Endometrial microvascular endothelial cells (primary cell): Measurements from ENCODE around the gene ZNF559. TPM values are rescaled to one million over a fixed set of nuclear protein-coding genes. Genes with fewer than 3 reads are reported as not detected.
"Not testable (repeated sequence)": the region's sequence is repeated elsewhere in the genome, so short reads cannot be mapped to it uniquely, and the experiment has no call there.

ENCODE experiments used
- in situ Hi-C: cut with HindIII; loops from 2 replicates; pipeline ENCODE4 v1.10.0; 2017; ENCODE audit warnings: low sequenced_read_pairs, low pct_unique_long_range_greater_than_20kb; ENCODE audit errors: inconsistent ontology term
- total RNA-seq: library from RNA; depleted of rRNA; stranded (reverse); fragments of >200 nt; gene quantifications from one replicate; pipeline ENCODE4 v1.2.3, GENCODE V29; 2015; ENCODE audit errors: inconsistent ontology term

ZNF559 gene
- 5.9 TPM for total RNA-seq

DNA sequence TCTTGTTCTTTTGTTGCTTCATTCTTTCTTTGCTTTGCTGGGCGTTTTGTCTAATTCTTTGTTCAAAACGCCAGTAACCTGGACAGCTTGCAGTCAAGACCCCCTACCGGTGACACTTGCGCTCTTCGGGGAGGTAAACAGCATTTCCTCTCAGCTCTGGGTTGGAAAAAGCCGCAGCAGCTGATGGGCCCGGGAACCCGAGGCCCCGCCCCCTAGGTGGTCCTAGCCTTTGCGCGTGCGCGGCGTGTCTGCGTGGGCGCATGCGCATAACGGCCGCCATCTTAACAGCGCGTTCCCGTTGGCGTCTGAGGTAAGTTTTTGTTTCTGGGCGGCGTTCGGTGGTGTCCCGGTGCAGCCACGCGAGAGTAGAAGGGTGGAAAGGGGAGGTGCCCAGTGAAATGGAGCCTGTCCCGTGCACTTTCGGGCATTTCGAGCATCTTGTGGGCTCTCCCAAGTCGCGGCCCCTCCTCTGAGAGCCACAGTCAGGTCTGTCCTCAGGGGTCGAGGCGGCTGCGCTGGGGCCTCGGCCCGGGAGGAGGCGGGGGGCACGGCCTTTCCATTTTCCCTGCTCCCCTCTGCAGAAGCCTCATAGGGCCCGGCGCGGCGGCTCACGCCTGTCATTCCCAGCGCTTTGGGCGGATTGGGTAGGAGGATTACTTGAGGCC, at the start of gene ZNF559:
ZNF559 (plus strand) TSS at position 261 of the 665 bp plus-strand sequence. CDS start 14,371 bp downstream, outside the sequence.
- in situ Hi-C loops = no loop called here

DNA sequence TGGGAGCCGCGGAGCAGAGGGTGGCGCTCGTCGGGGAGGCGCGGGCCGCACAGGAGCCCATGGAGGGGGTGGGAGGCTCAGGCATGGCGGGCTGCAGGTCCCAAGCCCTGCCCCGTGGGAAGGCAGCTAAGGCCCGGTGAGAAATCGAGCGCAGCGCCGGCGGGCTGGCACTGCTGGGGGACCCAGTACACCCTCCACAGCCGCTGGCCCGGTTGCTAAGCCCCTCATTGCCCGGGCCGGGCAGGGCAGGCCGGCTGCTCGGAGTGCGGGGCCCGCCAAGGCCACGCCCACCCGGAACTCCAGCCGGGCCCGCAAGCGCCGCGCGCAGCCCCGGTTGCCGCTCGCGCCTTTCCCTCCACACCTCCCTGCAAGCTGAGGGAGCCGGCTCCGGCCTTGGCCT, 40.5 kb upstream of the ZNF559 start:
- in situ Hi-C loops = not testable (repeated sequence)

DNA sequence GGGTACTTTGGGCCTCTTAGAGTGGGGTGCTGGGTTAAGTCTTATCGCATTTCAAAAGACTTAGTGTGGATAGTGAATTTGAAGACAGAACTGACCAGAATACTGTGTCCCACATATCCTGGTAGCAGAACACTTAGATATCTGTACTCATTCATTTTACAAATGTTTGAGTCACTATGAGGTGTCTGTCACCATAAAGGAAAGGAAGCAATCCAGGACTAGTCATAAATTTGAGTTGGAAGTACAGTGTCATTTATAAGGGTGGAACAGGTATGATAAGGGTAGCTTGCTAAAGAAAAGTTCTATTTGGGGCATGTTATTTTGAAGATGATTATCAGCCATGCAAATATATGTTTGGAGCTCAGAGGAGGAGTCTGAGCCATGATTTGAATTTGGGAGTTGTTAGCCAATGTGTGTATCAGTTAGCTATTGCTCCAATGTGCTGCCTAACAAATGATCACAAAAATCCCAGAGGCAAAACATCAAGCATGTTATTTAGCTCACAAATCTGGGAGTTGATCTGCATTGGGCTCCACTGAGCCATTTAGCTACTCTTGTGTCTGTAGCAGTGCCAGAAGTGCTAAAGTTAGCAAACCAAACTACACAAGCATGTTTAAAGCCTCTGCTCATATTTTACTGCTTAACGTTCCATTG, 34.6 kb upstream of the ZNF559 start:
- in situ Hi-C loops = no loop called here

DNA sequence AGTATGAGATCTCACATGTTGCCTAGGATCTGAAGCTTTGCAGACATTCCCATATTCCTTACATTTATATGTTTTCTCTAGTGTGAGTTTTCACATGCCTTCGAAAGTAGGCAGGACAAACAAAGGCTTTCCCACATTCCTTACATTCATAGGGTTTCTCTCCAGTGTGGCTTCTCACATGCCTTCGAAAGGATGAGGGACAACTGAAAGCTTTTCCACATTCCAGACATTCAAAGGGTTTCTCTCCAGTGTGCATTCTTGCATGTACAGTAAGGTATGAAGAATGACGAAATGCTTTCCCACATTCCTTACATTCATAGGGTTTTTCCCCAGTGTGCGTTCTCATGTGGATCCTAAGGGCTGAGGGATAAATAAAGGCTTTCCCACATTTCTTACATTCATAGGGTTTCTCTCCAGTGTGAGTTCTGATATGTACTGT, 28.5 kb upstream of the ZNF559 start:
- in situ Hi-C loops = no loop called here

DNA sequence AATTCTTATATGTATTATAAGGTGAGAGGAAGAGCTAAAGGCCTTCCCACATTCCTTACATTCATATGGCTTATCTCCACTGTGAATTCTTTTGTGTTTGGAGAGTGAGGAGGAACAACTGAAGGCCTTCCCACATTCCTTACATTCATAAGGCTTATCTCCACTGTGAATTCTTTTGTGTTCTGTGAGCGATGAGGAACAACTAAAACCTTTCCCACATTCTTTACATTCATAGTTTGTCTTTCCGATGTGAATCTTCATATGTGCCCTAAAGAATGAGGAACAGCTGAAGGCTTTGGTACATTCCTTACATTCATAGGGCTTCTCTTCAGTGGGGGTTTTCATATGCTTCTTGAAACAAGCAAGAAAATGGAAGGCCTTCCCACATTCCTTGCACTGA, 27.6 kb upstream of the ZNF559 start:
- in situ Hi-C loops = no loop called here

DNA sequence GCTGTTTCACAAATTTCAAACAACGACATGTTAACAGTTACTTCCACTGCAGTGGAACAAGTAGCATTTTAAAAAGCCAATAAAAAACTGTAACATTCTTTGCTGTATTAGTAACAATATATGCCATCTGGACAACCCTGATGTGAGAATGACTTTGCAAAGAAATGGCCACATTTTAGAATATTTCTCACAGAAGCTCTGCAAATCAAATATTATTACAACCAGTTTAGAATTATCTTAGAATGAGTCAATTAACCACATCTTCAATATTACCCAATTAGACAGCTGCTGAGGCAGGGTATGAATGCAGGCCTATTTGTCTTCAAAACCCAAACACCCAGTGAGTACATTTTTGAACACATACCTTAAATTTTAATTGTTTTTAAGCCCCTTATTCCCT, 17.5 kb upstream of the ZNF559 start:
- in situ Hi-C loops = no loop called here

DNA sequence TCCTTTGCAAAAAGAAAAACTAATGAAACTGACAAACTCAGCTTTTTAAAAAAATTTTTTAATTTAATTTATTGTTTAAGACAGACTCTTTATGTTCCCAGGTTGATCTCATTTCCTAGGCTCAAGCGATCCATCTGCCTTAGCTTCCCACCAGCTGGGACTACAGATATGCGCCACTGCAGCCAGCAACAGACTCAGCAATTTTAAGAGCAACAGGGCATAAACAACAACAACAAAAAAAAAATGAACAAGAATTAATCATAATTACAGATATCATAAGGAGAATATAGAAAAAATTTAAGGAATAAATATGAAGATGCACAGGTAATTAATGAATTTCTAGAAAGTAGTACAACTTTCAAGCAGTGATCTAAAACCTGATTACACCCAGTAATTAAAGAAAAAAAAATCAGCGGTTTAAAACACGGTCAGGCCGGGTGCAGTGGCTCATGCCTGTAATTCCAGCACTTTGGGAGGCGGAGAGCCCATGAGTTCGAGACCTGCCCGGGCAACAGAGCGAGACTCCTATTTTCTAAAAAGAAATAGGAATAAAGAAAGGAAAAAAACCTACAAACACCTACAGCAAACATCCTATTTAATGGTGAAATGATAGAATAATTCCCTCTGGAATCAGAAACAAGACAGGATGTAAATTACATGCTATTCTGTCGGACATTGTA, 15.7 kb upstream of the ZNF559 start:
- in situ Hi-C loops = no loop called here

DNA sequence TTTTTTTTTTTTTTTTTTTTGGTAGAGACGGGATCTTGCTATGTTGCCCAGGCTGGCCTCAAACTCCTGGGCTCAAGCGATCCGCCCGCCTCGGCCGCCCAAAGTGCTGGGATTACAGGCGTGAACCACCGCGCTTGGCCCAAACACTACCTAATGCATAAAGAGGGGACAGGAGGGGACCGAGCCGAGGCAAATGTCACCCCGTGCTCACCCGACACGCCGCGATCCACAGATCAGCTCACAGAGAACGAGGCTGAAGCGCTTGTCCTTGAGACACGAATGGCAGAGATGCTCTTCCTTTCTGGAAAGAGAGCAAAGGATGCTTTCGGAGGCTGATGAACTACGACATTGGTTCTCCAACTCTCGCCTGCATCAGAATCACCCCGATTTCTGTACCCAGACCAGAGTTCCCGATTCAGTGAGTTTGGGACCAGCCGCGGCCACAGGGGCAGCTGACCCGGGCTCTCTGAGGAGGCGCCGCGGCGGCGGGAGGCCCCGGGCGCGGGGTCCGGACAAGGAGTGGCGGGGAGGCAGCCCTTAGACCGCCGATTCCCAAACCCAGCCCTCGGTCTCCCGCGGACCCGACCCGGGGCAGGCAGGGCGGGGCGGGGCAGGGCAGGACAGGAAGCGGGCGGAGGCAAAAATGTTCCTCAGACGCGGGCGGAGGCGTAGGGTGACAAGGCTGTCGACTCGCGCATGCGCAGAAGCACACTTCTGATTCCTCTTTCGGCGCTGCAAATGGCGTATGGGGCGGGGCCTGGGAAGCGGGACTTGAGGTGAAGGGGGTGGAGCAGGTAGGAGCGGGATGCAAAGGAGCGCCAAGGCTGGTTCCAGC, 14.6 kb upstream of the ZNF559 start, which contains the start of gene ZNF699:
ZNF699 (minus strand) TSS at position 700 of the 835 bp plus-strand sequence. CDS start 4,719 bp downstream, outside the sequence.
- in situ Hi-C loops = no loop called here

DNA sequence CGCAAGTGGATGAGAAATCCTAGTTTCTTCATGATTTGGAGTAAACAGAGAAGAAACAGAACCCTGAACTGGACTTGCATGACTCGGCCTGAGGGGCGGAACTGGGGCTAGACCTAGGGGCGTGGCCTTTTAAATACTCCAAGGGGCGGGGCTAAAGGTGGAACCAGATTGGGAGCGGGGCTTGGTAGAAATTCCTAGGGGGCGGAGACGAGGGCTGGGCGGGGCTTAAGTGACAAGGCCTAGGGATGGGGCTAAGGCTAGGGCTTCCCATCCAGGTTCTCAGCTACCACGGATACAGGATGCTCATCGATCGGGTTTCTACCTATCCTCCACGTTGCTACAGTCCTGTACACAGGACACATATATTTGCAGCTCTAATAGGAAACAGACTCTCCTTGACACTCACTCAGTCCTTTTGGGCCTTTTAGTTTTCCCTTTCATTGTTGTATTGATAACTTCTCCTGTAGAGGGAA, 14.0 kb upstream of the ZNF559 start:
- in situ Hi-C loops = no loop called here

DNA sequence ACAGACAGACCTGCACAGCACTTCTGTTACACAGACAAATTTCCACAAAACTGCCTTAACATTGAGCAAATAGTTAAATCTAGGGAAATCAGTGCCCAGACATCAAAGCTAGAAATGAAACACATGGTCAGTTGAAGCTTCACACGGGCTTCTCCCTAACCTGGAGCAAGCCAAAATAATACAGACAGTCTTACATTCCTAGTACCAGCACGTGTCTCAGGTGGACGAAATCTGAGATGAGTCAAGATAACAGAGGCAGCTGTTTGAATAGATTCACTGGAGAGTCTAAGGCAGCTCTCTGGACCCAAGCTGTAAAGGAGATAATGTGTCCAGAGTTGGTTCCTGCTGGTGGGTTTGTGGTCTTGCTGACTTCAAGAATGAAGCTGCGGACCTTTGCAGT, 10.2 kb upstream of the ZNF559 start:
- in situ Hi-C loops = no loop called here

DNA sequence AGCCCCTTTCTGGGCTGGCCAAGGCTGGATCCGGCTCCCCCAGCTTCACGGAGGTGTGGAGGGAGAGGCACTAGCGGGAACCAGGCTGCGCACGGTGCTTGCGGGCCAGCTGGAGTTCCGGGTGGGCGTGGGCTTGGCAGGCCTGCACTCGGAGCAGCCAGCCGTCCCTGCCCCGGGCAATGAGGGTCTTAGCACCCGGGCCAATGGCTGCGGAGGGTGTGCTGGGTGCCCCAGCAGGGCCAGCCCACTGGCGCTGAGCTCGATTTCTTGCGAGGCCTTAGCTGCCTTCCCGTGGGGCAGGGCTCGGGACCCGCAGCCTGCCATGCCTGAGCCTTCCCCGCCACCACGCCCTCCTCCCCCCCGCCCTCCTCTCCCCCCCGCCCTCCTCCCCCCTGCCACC, 2.6 kb upstream of the ZNF559 start:
- in situ Hi-C loops = no loop called here

DNA sequence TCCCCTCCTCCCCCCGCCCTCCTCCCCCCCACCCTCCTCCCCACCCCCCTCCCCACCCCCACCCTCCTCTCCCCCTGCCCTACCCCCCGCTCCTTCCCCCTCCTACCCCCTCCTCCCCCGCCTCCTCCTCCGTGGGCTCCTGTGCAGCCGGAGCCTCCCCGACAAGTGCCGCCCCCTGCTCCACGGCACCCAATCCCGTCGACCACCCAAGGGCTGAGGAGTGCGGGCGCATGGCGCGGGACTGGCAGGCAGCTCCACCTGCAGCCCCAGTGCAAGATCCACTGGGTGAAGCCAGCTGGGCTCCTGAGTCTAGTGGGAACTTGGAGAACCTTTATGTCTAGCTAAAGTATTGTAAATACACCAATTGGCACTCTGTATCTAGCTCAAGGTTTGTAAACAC, 2.2 kb upstream of the ZNF559 start:
- in situ Hi-C loops = not testable (repeated sequence)

DNA sequence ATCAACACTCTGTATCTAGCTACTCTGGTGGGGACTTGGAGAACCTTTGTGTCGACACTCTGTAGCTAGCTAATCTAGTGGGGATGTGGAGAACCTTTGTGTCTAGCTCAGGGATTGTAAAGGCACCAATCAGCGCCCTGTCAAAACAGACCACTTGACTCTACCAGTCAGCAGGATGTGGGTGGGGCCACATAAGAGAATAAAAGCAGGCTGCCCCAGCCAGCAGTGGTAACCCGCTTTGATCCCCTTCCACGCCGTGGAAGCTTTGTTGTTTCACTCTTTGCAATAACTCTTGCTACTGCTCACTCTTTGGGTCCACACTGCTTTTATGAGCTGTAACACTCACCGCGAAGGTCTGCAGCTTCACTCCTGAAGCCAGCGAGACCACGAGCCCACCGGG, 1.8 kb upstream of the ZNF559 start:
- in situ Hi-C loops = not testable (repeated sequence)

DNA sequence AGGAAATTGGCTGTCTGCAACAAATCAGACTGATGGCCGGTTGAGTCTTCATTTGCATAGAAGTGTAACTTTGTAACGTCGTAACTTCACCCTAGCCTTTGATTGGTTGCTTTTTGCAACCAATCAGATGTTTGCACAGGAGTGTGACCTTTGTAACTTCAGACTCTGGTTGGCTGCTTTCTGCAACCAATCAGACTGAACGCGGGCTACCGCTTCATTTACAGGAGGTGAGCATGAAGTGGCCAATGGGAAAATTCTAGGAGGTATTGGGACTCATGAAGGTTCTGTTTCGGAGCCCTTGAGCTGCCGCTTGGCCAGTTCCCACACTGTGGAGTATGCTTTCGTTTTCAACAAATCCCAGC, 441 bp upstream of the ZNF559 start:
- in situ Hi-C loops = no loop called here

DNA sequence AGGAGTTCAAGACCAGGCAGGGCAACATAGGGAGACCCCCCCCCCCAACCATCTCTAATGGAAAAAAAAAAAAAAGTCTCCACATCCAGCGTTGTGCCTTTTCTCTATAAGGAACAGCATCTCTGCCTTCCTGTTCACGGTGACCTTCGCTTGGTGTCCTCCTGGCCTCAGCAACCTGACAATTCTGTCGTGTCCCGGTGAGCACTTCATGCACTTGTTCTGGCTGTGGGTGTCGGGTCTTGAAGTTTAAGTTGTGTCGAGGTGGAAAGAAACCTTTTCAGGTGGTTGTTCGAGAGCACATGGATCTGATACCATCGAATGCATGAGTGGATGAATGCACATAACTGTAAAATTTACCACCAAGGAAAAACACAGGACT, 594 bp downstream of the ZNF559 start:
- in situ Hi-C loops = no loop called here

DNA sequence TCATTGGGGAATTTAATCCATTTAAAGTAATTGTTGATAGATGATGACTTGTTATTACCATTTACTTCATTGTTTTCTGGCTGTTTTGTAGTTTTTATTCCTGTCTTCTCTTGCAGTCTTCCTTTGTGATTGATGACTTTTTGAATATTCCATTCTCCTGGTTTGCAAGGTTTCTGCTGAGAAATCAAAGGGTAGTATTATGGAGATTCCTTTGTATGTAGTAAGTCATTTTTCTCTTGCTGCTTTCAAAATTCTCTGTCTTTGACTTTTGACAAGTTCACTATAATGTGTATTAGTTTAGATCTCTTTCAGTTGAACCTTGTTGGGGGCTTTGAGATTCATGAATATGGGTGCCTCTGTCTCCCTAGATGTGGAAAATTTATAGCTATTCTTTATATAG, 6.0 kb downstream of the ZNF559 start:
- in situ Hi-C loops = no loop called here

DNA sequence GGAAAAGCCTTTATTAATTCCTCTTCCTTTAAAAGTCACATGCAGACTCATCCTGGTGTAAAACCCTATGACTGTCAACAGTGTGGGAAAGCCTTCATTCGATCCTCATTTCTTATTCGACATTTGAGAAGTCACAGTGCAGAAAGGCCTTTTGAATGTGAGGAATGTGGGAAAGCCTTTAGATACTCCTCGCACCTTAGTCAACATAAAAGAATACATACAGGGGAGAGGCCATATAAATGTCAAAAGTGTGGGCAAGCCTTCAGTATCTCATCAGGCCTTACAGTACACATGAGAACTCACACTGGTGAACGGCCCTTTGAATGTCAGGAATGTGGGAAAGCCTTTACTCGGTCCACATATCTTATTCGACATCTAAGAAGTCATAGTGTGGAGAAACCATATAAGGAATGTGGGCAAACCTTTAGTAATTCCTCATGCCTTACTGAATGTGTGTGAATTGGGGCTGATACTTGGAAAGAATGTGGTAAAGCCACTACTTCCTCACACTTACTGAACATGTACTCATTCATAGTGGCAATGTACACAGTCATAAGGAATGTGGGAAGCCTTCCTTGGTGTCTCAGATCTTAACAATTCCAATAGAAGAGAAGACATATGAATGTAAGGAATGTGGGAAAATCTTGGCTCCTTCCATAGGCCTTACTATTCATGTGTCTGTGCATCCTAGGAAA, 18.8 kb downstream of the ZNF559 start:
- in situ Hi-C loops = no loop called here

DNA sequence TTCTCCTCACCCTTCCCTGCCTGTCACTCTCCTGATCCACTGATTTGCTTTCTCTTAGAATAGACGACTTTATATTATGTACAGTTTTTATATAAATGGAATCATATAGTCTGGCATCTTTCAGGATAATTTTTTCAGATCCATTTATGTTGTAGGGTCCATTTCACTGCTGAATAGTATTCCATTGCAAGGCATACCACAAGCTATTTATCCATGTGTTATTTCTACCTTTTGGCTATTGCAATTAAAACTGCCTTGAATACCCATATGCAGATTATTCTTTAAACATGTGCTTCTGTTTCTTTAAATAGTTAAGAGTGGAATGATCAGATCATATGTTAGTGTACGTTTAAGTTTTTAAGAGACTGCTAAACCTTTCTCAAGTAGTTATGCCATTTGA, 21.0 kb downstream of the ZNF559 start:
- in situ Hi-C loops = no loop called here

DNA sequence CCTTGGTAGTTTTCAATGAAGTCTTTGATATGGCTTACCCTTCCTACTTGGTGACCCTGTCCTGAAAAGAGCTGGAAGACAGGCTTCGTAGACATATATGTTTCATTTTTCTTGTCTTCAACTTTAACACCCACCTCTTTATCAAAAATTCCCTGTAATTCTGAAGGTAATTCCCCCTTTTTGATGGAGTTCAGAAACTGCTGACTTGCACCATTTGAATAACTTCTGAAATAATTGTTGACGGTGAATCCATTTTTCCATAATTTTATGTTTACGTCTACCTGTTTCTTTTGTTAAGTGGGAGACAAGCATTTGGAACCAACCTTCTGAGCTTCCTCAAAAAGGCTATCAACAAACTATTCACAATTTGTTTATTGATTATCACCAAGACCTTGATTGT, 24.3 kb downstream of the ZNF559 start:
- in situ Hi-C loops = no loop called here
